Muscle of leg (tissue), 11 donors: Measurements from ENCODE around the gene FNDC3B. TPM values are rescaled to one million over a fixed set of nuclear protein-coding genes. Genes with fewer than 3 reads are reported as not detected.

Source experiments
- DNase-seq: peaks from one replicate; pipeline ENCODE4 v3.0.0; 2013
- H3K27ac ChIP-seq: one replicate; pipeline ENCODE4 v1.5.1; 2013; ENCODE audit warnings: mild to moderate bottlenecking, low read length, control low read depth
- H3K27me3 ChIP-seq: one replicate; pipeline ENCODE4 v1.6.1; 2013; ENCODE audit warnings: low read length; ENCODE audit not compliant: control insufficient read depth, insufficient read depth
- H3K36me3 ChIP-seq: one replicate; pipeline ENCODE4 v1.6.1; 2013; ENCODE audit warnings: low read length; ENCODE audit not compliant: control insufficient read depth, insufficient read depth
- H3K4me1 ChIP-seq: one replicate; pipeline ENCODE4 v1.6.1; 2013; ENCODE audit warnings: low read length; ENCODE audit not compliant: control insufficient read depth, insufficient read depth
- H3K4me3 ChIP-seq: one replicate; pipeline ENCODE4 v1.5.1; 2013; ENCODE audit warnings: low read length, control low read depth
- H3K9me3 ChIP-seq: replicated peaks from 2 replicates; pipeline ENCODE4 v1.6.1; 2013; ENCODE audit warnings: low read depth, low read length; ENCODE audit not compliant: control insufficient read depth
- WGBS: methylation state at CpG from one replicate; pipeline ENCODE4 v1.1.5; 2013; ENCODE audit warnings: missing lambda C conversion rate; ENCODE audit not compliant: insufficient coverage; 5-methylcytosine and 5-hydroxymethylcytosine counted together
- polyA plus RNA-seq, 8 donors: library from polyadenylated mRNA; unstranded; fragments of 120-200 nt; gene quantifications; one replicate each; pipeline versions ENCODE4 v1.2.1 to v1.2.3, GENCODE V29; 2013; ENCODE audit warnings: inconsistent platforms in 1 of 8, low replicate concordance in 1 of 8; ENCODE audit not compliant: insufficient read length in 8 of 8, insufficient read depth in 1 of 8
- total RNA-seq: library from RNA; stranded (reverse); fragments of 120-200 nt; gene quantifications from one replicate; pipeline ENCODE4 v1.2.4, GENCODE V29; 2013

FNDC3B gene
- total and polyA plus RNA-seq, 9 donors = 35.1 to 98.8 (median 58.3) TPM

DNA sequence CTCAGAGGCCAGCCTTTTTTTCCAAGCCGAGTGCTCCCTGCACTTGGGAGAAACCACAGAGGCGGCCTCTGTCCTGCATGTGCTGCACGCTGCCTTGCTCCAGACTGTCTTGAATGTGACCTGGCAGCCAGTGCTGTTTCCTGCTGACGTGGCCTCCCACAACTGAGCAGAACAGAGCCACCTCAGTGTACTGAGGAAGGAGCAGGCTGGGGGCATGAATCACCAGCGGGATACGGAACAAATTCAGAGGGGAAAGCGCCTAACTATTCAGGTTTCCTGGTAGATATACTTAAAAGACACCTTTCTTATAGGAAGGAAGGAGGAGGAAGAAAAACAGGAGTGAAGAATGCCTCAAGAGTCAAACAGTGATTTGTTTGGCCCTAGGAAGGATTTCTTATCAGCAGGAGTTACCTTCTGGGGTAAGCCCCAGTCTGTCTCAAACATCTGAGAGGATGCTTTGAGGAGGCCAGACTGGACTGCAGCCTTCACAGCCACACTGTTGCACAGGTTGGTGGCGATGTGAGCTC, 114.0 kb downstream of the FNDC3B start:
- H3K9me3 ChIP-seq = no peaks in the 10 kb centered on the region
- peak; percentile 97 for DNase-seq
- H3K4me1 ChIP-seq = peaks cover 35% of the 10 kb centered on the region
- H3K4me3 ChIP-seq = no peak overlapping the region
- H3K27ac ChIP-seq = peak overlapping the region; percentile 96
- no peaks in the 10 kb centered on the region for H3K27me3 ChIP-seq
- WGBS = 3% methylated on average over 5 of the region's 8 CpGs
- H3K36me3 ChIP-seq = peaks cover 5% of the 10 kb centered on the region

DNA sequence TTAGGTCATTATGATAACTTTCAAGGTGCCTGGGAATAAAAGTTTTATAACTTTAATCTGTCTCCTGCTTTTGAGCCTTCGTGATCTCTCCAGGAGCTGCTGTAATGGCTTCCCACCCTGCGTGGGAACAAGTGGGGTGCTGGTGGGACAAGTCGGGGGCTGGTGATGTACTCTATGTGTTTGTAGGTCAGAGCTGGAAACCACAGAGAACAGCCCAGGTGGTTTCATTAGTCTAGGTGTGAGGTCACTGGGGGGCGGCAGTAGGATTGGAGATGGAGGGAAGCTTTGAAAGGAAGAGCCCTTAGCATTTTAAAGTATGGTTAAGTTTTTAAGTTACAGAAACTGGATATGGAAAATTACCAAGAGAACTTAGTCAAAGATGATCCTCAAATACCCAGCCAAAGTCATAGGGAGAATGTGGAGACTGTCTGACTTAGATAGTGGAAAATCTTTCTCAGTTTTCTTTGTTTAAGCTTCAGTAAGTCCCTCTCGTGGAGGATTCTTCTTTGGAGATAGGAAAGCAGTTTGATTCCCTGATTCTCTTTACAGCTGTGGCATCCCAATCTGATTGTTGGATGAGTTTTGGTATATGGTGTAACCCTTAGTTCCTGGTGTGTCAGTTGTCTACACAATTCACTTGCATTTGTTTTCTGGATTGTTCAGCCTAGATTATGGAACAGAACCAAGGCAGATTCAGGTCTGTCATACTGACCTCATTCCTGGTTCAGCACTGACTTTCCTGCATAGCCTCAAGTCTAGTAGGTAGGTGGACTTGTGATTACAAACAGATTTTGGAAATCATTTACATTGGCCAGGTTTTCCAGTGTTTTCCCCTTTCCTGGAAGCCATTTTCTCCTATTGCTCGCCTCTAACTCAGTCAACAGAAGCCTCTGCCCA, 115.6 kb downstream of the FNDC3B start:
- Histone ChIP-seq H3K27me3 (no peaks in the 10 kb centered on the region), H3K36me3 (peaks cover 5% of the 10 kb centered on the region), H3K4me3 (no peak overlapping the region), H3K4me1 (peaks cover 34% of the 10 kb centered on the region), H3K9me3 (no peaks in the 10 kb centered on the region), H3K27ac (peak overlapping the region; percentile 57)
- WGBS = 65% methylated on average over 4 of the region's 6 CpGs
- peak; percentile 83 for DNase-seq

DNA sequence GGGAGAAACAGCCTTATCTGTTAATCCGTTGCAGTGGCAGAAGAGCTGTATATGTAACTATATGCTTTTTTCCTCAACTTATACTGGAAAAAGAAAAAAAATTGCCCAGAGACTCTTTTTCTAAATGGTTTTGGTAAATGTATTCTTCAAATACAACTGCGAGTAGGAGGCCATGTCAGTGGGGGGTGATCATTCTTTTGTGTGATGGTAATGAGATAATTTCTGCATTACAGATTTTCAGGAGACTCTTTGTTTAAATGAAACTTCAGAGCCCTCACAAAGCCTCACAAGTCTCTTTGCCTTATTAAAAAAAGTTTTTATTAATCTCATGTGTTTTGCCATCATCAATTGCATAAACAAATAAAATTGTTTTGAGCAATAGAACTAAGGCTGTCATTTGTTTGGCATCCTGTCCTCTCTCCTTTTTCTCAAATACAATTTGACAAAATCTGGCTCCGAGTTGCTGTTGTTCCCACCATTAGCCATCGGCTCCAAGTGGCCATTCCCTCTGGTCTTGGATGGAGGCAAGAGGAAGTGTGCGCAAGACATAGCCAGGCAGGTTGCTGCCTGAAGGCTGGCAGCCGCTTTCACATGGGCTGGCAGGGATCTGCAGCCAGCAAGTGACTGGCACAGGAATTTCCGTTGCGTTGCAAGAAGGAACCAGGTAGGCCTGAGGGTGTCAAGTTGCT, 116.7 kb downstream of the FNDC3B start:
- DNase-seq = peak; percentile 44
- Histone ChIP-seq H3K4me1 (peaks cover 37% of the 10 kb centered on the region), H3K9me3 (no peaks in the 10 kb centered on the region), H3K27me3 (no peaks in the 10 kb centered on the region), H3K4me3 (no peak overlapping the region), H3K36me3 (peaks cover 5% of the 10 kb centered on the region), H3K27ac (peak overlapping the region; percentile 57)
- WGBS = 64% methylated on average over 6 of the region's 8 CpGs

DNA sequence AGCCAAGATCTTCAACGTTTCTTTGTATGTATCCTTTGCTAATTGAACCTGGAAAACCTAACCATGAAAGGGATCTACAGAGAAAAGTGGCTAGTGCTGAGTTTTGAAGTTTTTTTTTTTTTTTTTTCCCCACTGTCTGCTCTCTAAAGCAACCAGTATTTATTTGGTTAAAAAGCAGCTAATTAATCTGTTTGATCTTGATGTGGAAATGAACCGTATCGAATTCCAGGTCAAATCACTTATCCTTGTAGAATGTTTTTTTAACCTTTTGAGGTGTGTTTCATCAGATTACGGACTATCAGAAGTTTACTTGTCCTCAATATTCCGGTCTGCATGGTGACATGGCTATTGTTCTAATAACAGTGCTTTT, 117.2 kb downstream of the FNDC3B start:
- Histone ChIP-seq H3K4me1 (peaks cover 37% of the 10 kb centered on the region), H3K27me3 (no peaks in the 10 kb centered on the region)
- WGBS = 20% methylated on average over 1 of the region's 5 CpGs

DNA sequence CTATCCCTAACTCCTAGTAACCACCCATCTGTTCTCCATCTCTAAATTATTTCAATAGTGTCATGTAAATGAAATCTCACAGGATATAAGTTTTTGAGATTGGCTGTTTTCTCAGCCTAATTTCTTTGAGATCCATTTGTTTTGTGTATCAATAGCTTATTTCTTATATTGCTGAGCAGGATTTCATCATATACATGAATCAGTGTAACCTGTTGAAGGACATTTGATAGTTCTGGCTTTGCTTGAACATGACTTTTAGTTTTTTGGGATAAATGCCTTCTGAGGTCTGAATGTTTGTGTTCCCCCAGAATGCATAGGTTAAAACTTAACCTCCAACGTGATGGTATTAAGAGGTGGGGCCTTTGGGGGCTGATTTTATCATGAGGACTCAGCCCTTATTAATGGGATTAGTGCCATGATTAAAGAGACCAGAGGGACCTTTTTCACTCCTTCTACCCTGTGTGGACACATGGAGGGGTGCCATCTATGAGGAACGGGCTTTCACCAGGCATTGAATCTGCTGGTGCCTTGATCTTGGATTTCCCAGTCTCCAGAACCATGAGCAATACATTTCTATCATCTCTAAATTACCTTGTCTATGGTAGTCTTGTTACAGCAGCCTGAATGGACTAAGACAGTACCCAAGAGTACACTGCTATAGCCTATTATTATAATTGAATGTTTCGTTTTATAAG, 118.3 kb downstream of the FNDC3B start:
- H3K36me3 ChIP-seq = peaks cover 5% of the 10 kb centered on the region
- peaks cover 26% of the 10 kb centered on the region for H3K4me1 ChIP-seq
- WGBS = no CpG with 5 or more reads among the region's 3 CpGs
- DNase-seq = no peak
- no peaks in the 10 kb centered on the region for H3K9me3 ChIP-seq
- no peak overlapping the region for H3K4me3 ChIP-seq
- H3K27me3 ChIP-seq = no peaks in the 10 kb centered on the region
- H3K27ac ChIP-seq = no peak overlapping the region

More for the DNA sequence above, 117.2 kb downstream of the FNDC3B start:
- no peak for DNase-seq
- Histone ChIP-seq H3K27ac (no peak overlapping the region), H3K4me3 (no peak overlapping the region), H3K9me3 (no peaks in the 10 kb centered on the region), H3K36me3 (peaks cover 5% of the 10 kb centered on the region)

DNA sequence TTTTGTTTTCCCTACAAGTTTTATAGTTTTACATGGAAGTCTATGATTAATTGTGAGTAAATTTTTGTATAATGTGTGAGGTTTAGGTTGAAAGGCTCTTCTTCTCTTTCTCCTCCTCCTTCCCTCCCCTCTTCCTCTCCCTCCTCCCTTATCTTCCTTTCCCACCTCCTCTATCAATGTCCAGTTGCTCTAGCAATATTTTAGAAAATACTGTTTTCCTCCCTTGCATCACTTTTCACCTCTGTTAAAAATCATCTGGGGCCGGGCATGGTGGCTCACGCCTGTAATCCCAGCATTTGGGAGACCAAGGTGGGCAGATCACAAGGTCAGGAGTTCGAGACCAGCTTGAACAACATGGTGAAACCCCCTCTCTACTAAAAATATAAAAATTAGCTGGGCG, 119.4 kb downstream of the FNDC3B start:
- Histone ChIP-seq H3K4me3 (no peak overlapping the region), H3K4me1 (peaks cover 16% of the 10 kb centered on the region), H3K36me3 (peaks cover 3% of the 10 kb centered on the region), H3K27me3 (no peaks in the 10 kb centered on the region), H3K9me3 (no peaks in the 10 kb centered on the region), H3K27ac (no peak overlapping the region)
- WGBS = no CpG with 5 or more reads among the region's 4 CpGs
- no peak for DNase-seq

DNA sequence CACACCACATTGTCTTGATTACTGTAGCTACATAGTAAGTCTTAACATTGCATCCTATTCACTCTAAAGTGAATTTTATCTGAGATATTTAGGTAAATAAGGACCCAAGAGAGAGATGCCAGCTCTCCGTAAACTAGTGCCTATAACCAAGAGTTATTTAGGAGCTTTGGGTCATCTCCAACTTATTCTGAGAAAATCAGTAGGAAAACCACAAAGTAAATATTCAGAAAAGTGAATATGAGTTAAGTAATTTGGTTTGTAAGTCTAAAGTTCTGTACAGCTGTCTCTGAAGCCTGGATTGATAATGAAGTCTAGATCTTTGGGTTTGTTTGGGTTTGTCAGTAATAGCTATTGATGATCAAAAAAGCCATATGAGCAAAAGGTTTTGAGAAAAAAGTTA, 120.0 kb downstream of the FNDC3B start:
- WGBS = no CpG with 5 or more reads among the region's 1 CpG
- peaks cover 2% of the 10 kb centered on the region for H3K36me3 ChIP-seq
- H3K9me3 ChIP-seq = no peaks in the 10 kb centered on the region
- no peak for DNase-seq
- no peaks in the 10 kb centered on the region for H3K27me3 ChIP-seq
- H3K4me3 ChIP-seq = no peak overlapping the region
- H3K27ac ChIP-seq = no peak overlapping the region
- H3K4me1 ChIP-seq = peaks cover 13% of the 10 kb centered on the region

DNA sequence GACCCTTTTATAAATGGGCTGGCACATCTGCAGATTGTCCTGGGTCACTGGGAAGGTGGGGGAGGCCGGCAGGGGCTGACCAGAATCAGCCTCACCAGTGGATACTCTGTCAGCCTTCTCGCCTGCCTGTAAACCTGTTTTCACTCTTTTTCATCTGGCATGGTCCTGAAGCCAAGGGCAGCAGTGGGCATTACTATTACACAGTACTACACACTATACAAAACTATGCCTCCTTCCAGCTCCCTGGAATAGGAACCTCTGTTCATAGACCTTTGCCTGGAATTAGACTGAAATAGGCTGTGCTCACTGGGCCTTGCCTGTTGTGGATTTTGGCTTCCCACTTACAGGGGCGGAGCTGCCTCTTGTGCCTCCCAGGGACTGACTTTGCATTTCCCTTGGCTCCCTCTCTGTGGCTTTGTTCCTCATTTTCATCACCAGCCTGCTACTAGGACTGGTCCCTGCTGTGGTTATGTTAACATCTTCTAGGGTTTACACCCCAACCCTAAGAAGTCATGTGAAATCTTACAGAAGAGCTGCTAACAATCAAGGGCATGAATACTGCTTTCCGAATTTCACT, 120.7 kb downstream of the FNDC3B start:
- no peaks in the 10 kb centered on the region for H3K9me3 ChIP-seq
- no peak overlapping the region for H3K4me3 ChIP-seq
- peaks cover 2% of the 10 kb centered on the region for H3K36me3 ChIP-seq
- H3K27me3 ChIP-seq = no peaks in the 10 kb centered on the region
- peak overlapping the region; percentile 50 for H3K27ac ChIP-seq
- WGBS = no CpG with 5 or more reads among the region's 4 CpGs
- peaks cover 9% of the 10 kb centered on the region for H3K4me1 ChIP-seq
- no peak for DNase-seq

DNA sequence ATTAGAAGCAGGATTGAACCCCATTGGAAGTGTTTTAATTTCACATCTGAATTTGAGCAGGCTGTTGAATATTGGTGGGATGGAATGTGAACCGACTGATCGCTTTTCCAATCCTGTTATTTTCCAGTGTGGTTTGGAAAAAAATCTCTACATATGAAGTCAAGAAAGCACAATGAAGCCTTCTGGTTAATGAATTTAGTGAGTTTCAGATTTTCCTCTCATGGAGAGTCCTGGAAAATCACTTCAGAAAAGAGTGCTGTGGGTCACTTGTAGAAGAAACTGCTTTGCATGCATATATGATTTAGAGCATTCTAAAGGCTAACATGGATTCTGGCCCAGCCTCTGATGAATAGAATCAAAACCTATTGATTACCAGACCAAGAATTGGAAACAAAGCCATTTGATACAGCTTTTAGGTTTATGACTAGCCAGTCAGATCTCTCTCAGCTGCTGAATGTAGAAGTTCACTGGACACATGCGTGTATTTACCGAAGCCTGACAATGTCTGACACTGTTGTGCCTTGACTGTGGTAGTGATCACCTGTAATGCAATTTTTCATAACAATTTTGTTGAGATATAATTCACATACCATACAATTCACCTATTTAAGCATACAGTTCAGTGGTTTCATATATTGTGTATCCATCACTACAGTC, 121.9 kb downstream of the FNDC3B start:
- no CpG with 5 or more reads among the region's 4 CpGs for WGBS

More for the DNA sequence above, 121.9 kb downstream of the FNDC3B start:
- H3K27ac ChIP-seq = peak overlapping the region; percentile 69
- peaks cover 5% of the 10 kb centered on the region for H3K4me1 ChIP-seq
- no peaks in the 10 kb centered on the region for H3K9me3 ChIP-seq
- no peaks in the 10 kb centered on the region for H3K27me3 ChIP-seq
- no peak overlapping the region for H3K4me3 ChIP-seq
- H3K36me3 ChIP-seq = no peaks in the 10 kb centered on the region
- DNase-seq = peak; percentile 92
